ENCODE measurements around the gene FLNB.

DNA sequence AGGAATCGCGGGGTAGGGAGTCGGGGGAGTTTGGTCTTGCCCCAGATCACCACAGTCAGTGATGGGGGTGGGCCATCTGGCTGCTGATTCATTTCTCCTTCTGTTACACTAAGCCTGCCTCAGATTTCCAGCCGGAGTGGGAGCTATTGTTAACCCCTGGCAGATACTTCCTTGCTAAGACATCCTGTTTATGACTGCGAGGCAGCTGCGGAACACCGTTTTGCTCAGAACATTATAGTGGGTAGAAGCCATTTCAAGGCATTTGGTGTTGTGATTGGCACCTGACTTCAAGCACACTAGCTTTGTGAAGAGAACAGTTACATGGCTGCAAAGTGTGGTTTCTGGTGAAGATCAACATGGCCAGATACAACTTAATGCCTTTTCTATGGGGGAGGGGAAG lies 73.8 kb downstream of the FLNB start:
- TF ChIP-seq, protein P1, sequence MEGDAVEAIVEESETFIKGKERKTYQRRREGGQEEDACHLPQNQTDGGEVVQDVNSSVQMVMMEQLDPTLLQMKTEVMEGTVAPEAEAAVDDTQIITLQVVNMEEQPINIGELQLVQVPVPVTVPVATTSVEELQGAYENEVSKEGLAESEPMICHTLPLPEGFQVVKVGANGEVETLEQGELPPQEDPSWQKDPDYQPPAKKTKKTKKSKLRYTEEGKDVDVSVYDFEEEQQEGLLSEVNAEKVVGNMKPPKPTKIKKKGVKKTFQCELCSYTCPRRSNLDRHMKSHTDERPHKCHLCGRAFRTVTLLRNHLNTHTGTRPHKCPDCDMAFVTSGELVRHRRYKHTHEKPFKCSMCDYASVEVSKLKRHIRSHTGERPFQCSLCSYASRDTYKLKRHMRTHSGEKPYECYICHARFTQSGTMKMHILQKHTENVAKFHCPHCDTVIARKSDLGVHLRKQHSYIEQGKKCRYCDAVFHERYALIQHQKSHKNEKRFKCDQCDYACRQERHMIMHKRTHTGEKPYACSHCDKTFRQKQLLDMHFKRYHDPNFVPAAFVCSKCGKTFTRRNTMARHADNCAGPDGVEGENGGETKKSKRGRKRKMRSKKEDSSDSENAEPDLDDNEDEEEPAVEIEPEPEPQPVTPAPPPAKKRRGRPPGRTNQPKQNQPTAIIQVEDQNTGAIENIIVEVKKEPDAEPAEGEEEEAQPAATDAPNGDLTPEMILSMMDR (IDR thresholded peaks at IDR 0.05), result no peak
- TF ChIP-seq EZH2 (IDR thresholded peaks at IDR 0.05), result no peak
- no peak for TF ChIP-seq EZH2phosphoT487 (IDR thresholded peaks at IDR 0.05)
